HepG2 (cell line): Measurements from ENCODE around the gene SNRNP200. TPM values are rescaled to one million over a fixed set of nuclear protein-coding genes. Genes with fewer than 3 reads are reported as not detected.
A peak's percentile ranks its signal among the peaks of the same experiment; 100 is the strongest.

Experiments used
- ARNTL ChIP-seq: sonication (generic); formaldehyde crosslinking; IDR thresholded peaks from 2 replicates; pipeline ENCODE4 v1.4.0; 2020; ENCODE audit warnings: mild to moderate bottlenecking, missing genetic modification reagents
- HNRNPL ChIP-seq: fragments of 200-400 bp; formaldehyde crosslinking; IDR thresholded peaks from 2 replicates; pipeline ENCODE4 v1.6.1; 2017; ENCODE audit warnings: mild to moderate bottlenecking, low read depth, low read length
- HNRNPLL ChIP-seq: fragments of 200-400 bp; formaldehyde crosslinking; IDR thresholded peaks from 2 replicates; pipeline ENCODE4 v1.6.1; 2017; ENCODE audit warnings: mild to moderate bottlenecking, low read depth, low read length; ENCODE audit not compliant: poor library complexity, severe bottlenecking
- HOXA3 ChIP-seq: sonication (generic); formaldehyde crosslinking; IDR thresholded peaks from 2 replicates; pipeline ENCODE4 v1.5.0; 2020; ENCODE audit warnings: missing genetic modification reagents
- MLX ChIP-seq: IDR thresholded peaks from 2 replicates; pipeline ENCODE4 v1.6.1; 2016
- NR2F1 ChIP-seq, 2 experiments: fragments of 450-650 bp in 1 of 2; formaldehyde crosslinking in 1 of 2; IDR thresholded peaks; 2 replicates each; pipeline versions ENCODE4 v1.5.0 to v1.6.1; 2016 to 2020; ENCODE audit warnings: mild to moderate bottlenecking in 1 of 2, missing compliant biosample characterization in 1 of 2, missing genetic modification reagents in 1 of 2, moderate library complexity in 1 of 2
- POGZ ChIP-seq: sonication (generic); formaldehyde crosslinking; IDR thresholded peaks from 2 replicates; pipeline ENCODE4 v1.4.0; 2020; ENCODE audit warnings: mild to moderate bottlenecking, missing genetic modification reagents
- SMAD9 ChIP-seq: sonication (generic); formaldehyde crosslinking; IDR thresholded peaks from 2 replicates; pipeline ENCODE4 v1.5.1; 2020; ENCODE audit warnings: mild to moderate bottlenecking, missing genetic modification reagents
- SRSF4 ChIP-seq: fragments of 200-400 bp; formaldehyde crosslinking; IDR thresholded peaks from one replicate; pipeline ENCODE4 v1.6.1; 2018; ENCODE audit warnings: mild to moderate bottlenecking, low read depth, low read length, moderate library complexity; ENCODE audit not compliant: poor library complexity, severe bottlenecking
- ZNF24 ChIP-seq: fragments of 450-650 bp; IDR thresholded peaks from 2 replicates; pipeline ENCODE4 v1.6.1; 2017; ENCODE audit warnings: antibody characterized with exemption, mild to moderate bottlenecking
- ZNF275 ChIP-seq: sonication (generic); formaldehyde crosslinking; IDR thresholded peaks from 2 replicates; pipeline ENCODE4 v1.8.0; 2022; ENCODE audit warnings: missing genetic modification reagents, mild to moderate bottlenecking, inconsistent platforms, borderline replicate concordance
- polyA plus RNA-seq, 8 experiments: library from polyadenylated mRNA; depleted of rRNA in 3 of 8; stranded (reverse) in 7 of 8; unstranded in 1 of 8; fragments of >200 nt; fragmentation: Illumina TruSeq in 4 of 8; extraction: Trizol in 4 of 8; gene quantifications; 2 replicates each; pipeline versions ENCODE4 v1.2.1 to v1.2.3, GENCODE V29; 2011 to 2016; ENCODE audit warnings: low read depth in 4 of 8, missing spikeins in 1 of 8, mixed read lengths in 1 of 8; ENCODE audit not compliant: insufficient read depth in 1 of 8
- total RNA-seq, 5 experiments: library from RNA; depleted of rRNA; stranded (reverse); fragments of >200 nt; fragmentation: Illumina TruSeq; extraction: Trizol; gene quantifications; 2 replicates each; pipeline ENCODE4 v1.2.3, GENCODE V29; 2016; ENCODE audit warnings: low read depth in 1 of 5
- TF ChIP-seq, protein P1 (sequence below): IDR thresholded peaks from 2 replicates; pipeline ENCODE4 v1.4.0; 2020; ENCODE audit warnings: mild to moderate bottlenecking, missing genetic modification reagents
- TF ChIP-seq, protein P2 (sequence below): sonication (generic); formaldehyde crosslinking; IDR thresholded peaks from 2 replicates; pipeline ENCODE4 v1.4.0; 2020; ENCODE audit warnings: missing genetic modification reagents

SNRNP200 gene
- total and polyA plus RNA-seq, 2 of the 13 experiments (the other 11 are each of a cell fraction or from before 2014, with no cell fraction given): 99.0 to 232 TPM

GRCh38 chr2:96251721-96252292, 53.5 kb downstream of the SNRNP200 start (continued):
- TF ChIP-seq, protein P1, sequence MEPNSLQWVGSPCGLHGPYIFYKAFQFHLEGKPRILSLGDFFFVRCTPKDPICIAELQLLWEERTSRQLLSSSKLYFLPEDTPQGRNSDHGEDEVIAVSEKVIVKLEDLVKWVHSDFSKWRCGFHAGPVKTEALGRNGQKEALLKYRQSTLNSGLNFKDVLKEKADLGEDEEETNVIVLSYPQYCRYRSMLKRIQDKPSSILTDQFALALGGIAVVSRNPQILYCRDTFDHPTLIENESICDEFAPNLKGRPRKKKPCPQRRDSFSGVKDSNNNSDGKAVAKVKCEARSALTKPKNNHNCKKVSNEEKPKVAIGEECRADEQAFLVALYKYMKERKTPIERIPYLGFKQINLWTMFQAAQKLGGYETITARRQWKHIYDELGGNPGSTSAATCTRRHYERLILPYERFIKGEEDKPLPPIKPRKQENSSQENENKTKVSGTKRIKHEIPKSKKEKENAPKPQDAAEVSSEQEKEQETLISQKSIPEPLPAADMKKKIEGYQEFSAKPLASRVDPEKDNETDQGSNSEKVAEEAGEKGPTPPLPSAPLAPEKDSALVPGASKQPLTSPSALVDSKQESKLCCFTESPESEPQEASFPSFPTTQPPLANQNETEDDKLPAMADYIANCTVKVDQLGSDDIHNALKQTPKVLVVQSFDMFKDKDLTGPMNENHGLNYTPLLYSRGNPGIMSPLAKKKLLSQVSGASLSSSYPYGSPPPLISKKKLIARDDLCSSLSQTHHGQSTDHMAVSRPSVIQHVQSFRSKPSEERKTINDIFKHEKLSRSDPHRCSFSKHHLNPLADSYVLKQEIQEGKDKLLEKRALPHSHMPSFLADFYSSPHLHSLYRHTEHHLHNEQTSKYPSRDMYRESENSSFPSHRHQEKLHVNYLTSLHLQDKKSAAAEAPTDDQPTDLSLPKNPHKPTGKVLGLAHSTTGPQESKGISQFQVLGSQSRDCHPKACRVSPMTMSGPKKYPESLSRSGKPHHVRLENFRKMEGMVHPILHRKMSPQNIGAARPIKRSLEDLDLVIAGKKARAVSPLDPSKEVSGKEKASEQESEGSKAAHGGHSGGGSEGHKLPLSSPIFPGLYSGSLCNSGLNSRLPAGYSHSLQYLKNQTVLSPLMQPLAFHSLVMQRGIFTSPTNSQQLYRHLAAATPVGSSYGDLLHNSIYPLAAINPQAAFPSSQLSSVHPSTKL (CRISPR knock-in tag): peak; percentile 60
- TF ChIP-seq ZNF275 (0 out of 2 replicates have a peak, but pooled peaks have one; percentile 14), ZNF24 (0 out of 2 replicates have a peak, but pooled peaks have one; percentile 51), HNRNPLL (no peak), SMAD9 (no peak), HNRNPL (no peak), ARNTL (no peak), NR2F1 (CRISPR knock-in tag; IDR thresholded peaks at IDR 0.05) (peak; percentile 66 to 70; a peak in 2 of 4 replicates), HOXA3 (CRISPR knock-in tag) (peak; percentile 62; the same call in 1 of the 2 replicates), MLX (0 out of 2 replicates have a peak, but pooled peaks have one; percentile 21), SRSF4 (no peak), POGZ (CRISPR knock-in tag) (0 out of 2 replicates have a peak, but pooled peaks have one; percentile 29)
- TF ChIP-seq, protein P2, sequence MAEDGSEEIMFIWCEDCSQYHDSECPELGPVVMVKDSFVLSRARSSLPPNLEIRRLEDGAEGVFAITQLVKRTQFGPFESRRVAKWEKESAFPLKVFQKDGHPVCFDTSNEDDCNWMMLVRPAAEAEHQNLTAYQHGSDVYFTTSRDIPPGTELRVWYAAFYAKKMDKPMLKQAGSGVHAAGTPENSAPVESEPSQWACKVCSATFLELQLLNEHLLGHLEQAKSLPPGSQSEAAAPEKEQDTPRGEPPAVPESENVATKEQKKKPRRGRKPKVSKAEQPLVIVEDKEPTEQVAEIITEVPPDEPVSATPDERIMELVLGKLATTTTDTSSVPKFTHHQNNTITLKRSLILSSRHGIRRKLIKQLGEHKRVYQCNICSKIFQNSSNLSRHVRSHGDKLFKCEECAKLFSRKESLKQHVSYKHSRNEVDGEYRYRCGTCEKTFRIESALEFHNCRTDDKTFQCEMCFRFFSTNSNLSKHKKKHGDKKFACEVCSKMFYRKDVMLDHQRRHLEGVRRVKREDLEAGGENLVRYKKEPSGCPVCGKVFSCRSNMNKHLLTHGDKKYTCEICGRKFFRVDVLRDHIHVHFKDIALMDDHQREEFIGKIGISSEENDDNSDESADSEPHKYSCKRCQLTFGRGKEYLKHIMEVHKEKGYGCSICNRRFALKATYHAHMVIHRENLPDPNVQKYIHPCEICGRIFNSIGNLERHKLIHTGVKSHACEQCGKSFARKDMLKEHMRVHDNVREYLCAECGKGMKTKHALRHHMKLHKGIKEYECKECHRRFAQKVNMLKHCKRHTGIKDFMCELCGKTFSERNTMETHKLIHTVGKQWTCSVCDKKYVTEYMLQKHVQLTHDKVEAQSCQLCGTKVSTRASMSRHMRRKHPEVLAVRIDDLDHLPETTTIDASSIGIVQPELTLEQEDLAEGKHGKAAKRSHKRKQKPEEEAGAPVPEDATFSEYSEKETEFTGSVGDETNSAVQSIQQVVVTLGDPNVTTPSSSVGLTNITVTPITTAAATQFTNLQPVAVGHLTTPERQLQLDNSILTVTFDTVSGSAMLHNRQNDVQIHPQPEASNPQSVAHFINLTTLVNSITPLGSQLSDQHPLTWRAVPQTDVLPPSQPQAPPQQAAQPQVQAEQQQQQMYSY (CRISPR knock-in tag): peak; percentile 100
